Measurements from ENCODE around the gene POLD3. TPM values are rescaled to one million over a fixed set of nuclear protein-coding genes. Genes with fewer than 3 reads are reported as not detected.

The POLD3 gene
- total and polyA plus RNA-seq, 10 of the 15 experiments (the other 5 are each of a cell fraction or from before 2014, with no cell fraction given), result 23.8 to 63.7 (median 38.7) TPM

- TF ChIP-seq, protein P1, sequence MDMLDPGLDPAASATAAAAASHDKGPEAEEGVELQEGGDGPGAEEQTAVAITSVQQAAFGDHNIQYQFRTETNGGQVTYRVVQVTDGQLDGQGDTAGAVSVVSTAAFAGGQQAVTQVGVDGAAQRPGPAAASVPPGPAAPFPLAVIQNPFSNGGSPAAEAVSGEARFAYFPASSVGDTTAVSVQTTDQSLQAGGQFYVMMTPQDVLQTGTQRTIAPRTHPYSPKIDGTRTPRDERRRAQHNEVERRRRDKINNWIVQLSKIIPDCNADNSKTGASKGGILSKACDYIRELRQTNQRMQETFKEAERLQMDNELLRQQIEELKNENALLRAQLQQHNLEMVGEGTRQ (IDR thresholded peaks at IDR 0.05; ENCODE audit: borderline replicate concordance, low read depth, low read length), result no peak
- no peak for TF ChIP-seq KLF5 (IDR thresholded peaks at IDR 0.05; ENCODE audit: partially characterized antibody)
- TF ChIP-seq, protein P2, sequence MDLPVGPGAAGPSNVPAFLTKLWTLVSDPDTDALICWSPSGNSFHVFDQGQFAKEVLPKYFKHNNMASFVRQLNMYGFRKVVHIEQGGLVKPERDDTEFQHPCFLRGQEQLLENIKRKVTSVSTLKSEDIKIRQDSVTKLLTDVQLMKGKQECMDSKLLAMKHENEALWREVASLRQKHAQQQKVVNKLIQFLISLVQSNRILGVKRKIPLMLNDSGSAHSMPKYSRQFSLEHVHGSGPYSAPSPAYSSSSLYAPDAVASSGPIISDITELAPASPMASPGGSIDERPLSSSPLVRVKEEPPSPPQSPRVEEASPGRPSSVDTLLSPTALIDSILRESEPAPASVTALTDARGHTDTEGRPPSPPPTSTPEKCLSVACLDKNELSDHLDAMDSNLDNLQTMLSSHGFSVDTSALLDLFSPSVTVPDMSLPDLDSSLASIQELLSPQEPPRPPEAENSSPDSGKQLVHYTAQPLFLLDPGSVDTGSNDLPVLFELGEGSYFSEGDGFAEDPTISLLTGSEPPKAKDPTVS (IDR thresholded peaks at IDR 0.05; ENCODE audit: low read depth, low read length), result no peak
- no peak for TF ChIP-seq CBX3 (IDR thresholded peaks at IDR 0.05; ENCODE audit: borderline replicate concordance, low read depth)
- TF ChIP-seq TARDBP (IDR thresholded peaks at IDR 0.05; ENCODE audit: borderline replicate concordance), result no peak
- TF ChIP-seq ATF7 (IDR thresholded peaks at IDR 0.05; ENCODE audit: low read depth), result 0 out of 2 replicates have a peak, but pooled peaks have one; percentile 10
- TF ChIP-seq, protein P3, sequence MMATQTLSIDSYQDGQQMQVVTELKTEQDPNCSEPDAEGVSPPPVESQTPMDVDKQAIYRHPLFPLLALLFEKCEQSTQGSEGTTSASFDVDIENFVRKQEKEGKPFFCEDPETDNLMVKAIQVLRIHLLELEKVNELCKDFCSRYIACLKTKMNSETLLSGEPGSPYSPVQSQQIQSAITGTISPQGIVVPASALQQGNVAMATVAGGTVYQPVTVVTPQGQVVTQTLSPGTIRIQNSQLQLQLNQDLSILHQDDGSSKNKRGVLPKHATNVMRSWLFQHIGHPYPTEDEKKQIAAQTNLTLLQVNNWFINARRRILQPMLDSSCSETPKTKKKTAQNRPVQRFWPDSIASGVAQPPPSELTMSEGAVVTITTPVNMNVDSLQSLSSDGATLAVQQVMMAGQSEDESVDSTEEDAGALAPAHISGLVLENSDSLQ (IDR thresholded peaks at IDR 0.05), result peak; percentile 51; the same call in 1 of the 2 replicates
- TF ChIP-seq ZBTB4 (CRISPR knock-in tag; IDR thresholded peaks at IDR 0.05), result no peak
- TF ChIP-seq EP300 (IDR thresholded peaks at IDR 0.05; ENCODE audit: borderline replicate concordance in 1 of 2, control insufficient read depth in 1 of 2, low read depth in 2 of 2, low read length in 2 of 2), result no peak
- TF ChIP-seq ZNF384 (IDR thresholded peaks at IDR 0.05; ENCODE audit: borderline replicate concordance, low read depth, low read length), result no peak
- TF ChIP-seq, protein P4, sequence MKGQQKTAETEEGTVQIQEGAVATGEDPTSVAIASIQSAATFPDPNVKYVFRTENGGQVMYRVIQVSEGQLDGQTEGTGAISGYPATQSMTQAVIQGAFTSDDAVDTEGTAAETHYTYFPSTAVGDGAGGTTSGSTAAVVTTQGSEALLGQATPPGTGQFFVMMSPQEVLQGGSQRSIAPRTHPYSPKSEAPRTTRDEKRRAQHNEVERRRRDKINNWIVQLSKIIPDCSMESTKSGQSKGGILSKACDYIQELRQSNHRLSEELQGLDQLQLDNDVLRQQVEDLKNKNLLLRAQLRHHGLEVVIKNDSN (IDR thresholded peaks at IDR 0.05; ENCODE audit: borderline replicate concordance, extremely low read length, insufficient read depth, low read depth, low read length), result no peak
- TF ChIP-seq POU2F2 (IDR thresholded peaks at IDR 0.05; ENCODE audit: borderline replicate concordance, low read depth, low read length), result 0 out of 3 replicates have a peak, but pooled peaks have one; percentile 44
- TF ChIP-seq, protein P5, sequence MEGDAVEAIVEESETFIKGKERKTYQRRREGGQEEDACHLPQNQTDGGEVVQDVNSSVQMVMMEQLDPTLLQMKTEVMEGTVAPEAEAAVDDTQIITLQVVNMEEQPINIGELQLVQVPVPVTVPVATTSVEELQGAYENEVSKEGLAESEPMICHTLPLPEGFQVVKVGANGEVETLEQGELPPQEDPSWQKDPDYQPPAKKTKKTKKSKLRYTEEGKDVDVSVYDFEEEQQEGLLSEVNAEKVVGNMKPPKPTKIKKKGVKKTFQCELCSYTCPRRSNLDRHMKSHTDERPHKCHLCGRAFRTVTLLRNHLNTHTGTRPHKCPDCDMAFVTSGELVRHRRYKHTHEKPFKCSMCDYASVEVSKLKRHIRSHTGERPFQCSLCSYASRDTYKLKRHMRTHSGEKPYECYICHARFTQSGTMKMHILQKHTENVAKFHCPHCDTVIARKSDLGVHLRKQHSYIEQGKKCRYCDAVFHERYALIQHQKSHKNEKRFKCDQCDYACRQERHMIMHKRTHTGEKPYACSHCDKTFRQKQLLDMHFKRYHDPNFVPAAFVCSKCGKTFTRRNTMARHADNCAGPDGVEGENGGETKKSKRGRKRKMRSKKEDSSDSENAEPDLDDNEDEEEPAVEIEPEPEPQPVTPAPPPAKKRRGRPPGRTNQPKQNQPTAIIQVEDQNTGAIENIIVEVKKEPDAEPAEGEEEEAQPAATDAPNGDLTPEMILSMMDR (IDR thresholded peaks at IDR 0.05 in 2 of 3, conservative IDR thresholded peaks at IDR 0.05 in 1 of 3; ENCODE audit: control insufficient read depth in 2 of 3, extremely low read depth in 1 of 3, insufficient read depth in 1 of 3, low read depth in 3 of 3, low read length in 3 of 3), result no peak
- no peak for TF ChIP-seq SRF (IDR thresholded peaks at IDR 0.05; ENCODE audit: low read depth in 2 of 2, low read length in 2 of 2)
- TF ChIP-seq SMAD5 (IDR thresholded peaks at IDR 0.05; ENCODE audit: low read depth), result peak; percentile 50; the same call in 1 of the 2 replicates
- 0 out of 2 replicates have a peak, but pooled peaks have one; percentile 29 for TF ChIP-seq POLR2AphosphoS2 (IDR thresholded peaks at IDR 0.05; ENCODE audit: low read depth, low read length)
- TF ChIP-seq MEF2B (IDR thresholded peaks at IDR 0.05; ENCODE audit: partially characterized antibody, poor library complexity, severe bottlenecking), result no peak
Observed at GRCh38 chr11:74592441-74593362, at the start of gene POLD3 (continued).
